HUDEP-2 (cell line): ENCODE results near the gene PM20D1.

Source experiments
- DNase-seq, 76 experiments: peaks; one replicate each; lab custom pipeline; 2025; ENCODE audit not compliant: unreplicated experiment in 76 of 76; lab: John Stamatoyannopoulos, UW

PM20D1 gene

GRCh38 chr1:205782627-205783432, 67.1 kb downstream of the PM20D1 start:
- DNase-seq = no peak

GRCh38 chr1:205780335-205780734, 69.6 kb downstream of the PM20D1 start:
- DNase-seq = no peak
